ENCODE results near the gene TMTC4.

TMTC4 gene

DNA sequence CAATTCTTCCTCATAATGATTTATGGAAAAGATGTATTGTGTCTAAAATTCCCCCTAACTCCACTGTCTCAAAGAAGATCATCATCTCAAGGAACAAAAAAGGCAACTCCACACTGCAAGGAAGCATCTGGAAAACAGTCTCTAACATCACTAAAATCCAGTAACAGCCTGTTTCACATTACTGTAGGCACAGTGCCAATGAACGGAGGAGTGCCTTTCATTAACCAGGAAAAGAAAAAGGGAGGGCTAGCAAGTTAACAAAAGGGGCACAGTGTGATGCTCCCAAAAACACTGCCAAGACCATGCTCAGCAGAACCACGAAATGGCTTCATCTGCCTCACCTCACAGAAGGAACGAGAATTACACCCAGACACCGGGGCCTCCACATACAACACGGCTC is 8.5 kb downstream of the TMTC4 start:
- DNase-seq = no peak

DNA sequence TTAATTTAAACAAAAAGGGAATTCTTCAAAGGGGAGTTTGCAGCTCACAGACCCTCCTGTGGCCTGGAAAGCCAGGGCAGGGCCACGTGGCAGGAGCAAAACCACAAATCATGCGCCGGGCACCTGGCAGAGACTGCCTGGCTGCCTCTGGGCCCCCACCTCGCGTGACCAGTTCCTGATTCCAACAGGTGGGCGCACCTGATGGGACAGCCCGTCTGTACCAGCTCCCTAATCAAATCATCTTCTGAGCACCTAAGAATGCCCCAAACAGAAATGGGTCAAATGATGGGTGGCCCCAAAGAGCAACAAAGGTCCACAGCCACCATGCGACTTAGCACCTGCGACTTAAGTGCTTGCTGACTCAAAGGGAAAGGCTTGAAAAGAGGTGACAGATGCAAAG is 9.2 kb downstream of the TMTC4 start:
- DNase-seq = no peak

DNA sequence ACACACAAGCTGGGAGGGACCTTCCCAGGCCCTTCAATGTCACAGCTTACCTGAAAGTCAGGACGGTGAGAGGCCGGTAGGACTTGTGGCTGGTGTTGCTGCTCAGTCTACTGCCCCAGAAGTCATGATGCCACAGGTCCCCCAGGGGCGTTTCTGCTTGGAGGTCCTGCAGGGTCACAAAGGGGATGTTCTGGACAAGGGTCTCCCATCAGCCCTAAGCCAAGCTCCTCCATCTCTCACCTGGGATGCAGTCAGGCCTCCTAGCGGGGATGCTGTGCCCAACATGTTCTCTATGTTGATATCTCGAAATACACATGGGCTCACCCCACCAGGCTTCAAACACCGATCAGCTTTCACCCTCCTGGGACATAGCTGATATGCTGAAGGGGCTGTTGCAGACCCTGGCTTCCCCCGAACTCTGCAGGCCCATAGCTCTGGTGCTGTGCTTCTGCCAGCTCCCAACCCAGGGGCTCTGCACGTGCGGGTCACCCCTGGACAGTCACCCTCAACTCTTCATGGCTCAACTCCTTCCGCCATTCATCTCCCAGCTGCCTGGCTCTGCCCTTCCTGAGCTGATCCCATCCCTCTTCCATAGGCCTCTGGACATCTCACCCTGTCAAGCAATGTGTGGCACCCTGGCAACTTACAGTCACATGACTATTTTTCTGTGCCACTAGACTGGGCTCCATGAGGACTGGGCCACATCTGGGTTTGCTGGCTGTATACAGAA is 10.3 kb downstream of the TMTC4 start:
- DNase-seq = no peak

DNA sequence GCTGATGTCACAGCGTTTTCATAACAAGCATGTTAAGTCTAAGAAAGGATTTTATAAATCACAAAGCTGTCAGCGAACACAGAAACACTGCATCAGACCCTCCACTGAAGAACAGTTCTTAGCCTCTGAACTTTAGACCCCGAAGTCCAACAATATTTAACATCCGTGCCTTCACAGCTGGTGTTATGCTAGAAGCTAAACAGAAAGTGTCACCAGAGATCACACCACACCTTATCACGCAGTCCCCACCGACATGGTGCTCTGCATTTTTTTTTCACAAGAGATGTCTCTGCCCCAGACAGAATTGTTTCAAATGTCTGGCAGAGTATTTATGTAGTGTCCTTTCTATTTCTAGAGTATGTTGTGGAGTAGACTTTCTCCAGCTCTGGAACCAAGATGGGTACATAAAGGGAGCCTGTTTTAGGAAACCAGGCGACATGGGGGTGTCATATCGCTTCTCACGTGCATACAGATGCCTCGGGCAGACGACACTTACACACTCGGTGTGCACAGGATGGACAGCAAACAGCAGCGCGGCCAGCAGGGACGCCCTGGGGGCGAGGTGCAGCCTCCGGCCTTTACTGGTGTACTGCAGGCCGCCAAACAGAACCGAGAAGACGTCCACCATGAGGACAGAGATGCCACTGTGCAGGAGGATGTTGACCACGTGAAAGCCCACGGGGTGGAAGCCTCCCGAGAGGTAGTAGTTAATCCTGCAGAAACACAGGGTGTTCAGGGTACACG is 12.0 kb downstream of the TMTC4 start:
- DNase-seq = no peak

- DNase-seq = no peak
Observed at GRCh38 chr13:100660761-100661160, 13.8 kb downstream of the TMTC4 start.

- no peak for DNase-seq
Observed at GRCh38 chr13:100659578-100659977, 15.0 kb downstream of the TMTC4 start.

- no peak for DNase-seq
Observed at GRCh38 chr13:100658363-100658762, 16.2 kb downstream of the TMTC4 start.

- no peak for DNase-seq
Observed at GRCh38 chr13:100657881-100658315, 16.7 kb downstream of the TMTC4 start.

DNA sequence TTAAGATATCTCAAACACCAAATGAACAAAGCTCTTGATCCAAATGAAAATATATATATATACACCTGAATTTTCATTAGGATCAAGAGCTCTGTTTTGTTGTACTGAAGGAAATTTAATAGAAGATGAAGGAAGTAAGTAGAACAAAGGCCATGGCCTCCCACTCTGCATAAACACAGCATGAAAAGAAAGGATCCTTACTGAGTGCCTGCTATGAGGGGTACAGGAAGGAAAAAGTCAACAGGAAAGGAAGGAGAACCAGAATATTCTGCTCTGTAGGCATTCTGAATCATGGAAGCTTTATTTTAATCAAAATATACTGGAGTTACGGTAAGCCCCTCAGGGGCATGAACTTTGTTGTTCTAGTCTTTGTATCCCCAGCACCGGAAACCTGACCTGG is 22.1 kb downstream of the TMTC4 start:
- DNase-seq = no peak

DNA sequence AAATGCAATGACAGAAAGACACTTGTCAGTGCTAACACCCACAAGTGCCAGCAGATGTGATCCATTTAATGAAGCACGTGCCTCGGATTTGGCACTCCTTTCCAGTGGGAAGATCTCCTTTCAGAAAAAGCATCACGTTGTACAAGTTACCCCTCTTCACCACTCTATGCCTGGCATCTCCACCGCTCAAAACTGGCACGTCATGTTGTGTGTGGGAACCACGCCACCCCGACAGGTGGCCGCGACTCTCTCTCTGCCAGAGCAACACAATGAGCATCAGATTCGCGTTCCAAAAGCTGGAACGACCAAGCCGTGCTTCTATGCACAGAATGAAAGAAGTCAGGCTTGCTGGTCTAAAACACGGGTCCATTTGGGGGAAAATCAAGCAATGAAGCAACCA is 24.3 kb downstream of the TMTC4 start:
- peak; percentile 43 to 63 for DNase-seq

DNA sequence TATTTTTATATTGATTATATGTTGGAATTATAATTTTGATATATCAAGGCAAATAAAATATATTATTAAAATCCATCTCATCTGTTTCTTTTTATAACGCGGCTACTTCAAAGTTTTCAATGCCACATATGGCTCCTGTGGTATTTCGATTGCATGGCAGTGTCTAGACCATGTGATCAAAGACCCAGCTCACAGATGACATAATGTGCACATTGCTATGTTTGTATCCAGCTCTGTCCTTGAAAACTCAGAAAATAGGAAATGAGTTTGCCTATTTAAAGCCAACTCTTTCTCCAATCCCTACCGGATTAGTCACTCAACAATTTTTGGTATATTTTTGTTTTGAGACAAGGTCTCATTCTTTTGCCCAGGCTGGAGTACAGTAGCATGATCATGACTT is 26.2 kb downstream of the TMTC4 start:
- no peak for DNase-seq

GRCh38 chr13:100646871-100647270 is 27.7 kb downstream of the TMTC4 start:
- no peak for DNase-seq

DNA sequence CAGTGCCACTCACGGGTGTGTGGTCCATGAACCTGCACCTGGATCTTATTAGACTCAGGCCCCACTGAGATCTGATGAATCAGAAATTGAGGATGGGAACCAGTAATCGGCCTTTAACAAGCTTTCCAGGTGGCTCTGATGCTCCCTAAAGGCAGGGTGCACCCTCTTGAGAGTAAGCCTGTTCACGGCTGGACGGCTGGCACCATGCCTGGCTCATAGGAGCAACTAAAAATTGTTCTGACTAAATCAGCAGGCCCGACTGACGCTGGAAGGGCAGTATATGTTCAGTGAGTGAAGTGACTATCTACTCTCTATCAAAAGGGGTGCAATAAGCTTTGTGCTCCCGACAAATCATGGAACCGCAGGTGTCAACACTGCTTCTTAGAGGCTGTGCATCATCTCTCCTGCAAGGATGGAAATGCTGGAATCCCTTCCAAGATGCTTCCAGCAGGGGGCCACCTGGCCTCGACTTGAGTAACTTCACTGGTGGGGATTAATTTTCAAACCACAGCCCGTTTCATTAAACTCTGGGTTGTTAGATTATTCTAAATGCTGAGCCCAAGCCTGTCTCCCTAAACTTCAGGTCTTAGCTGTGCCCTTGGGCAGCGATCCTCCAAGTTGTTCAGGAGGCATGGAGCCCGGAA is 28.4 kb downstream of the TMTC4 start:
- peak; percentile 56 to 80 for DNase-seq

DNA sequence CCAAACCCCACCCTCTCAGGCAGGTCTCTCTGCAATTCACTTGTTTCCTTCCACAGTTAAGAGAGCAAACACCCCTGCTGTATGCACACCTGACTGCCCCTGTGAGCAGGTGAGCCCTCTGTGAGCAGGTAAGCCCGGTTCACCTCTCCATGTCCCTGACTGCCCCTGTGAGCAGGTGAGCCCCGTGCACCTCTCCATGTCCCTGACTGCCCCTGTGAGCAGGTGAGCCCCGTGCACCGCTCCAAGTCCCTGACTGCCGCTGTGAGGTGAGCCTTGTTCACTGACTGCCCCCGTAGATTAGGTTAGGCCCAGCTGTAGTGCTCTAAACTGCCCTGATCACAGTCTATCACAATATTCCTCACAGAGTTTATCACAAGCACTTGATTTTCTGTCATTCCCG is 29.2 kb downstream of the TMTC4 start:
- peak in 1 of 2 experiments; percentile 92 for DNase-seq

DNA sequence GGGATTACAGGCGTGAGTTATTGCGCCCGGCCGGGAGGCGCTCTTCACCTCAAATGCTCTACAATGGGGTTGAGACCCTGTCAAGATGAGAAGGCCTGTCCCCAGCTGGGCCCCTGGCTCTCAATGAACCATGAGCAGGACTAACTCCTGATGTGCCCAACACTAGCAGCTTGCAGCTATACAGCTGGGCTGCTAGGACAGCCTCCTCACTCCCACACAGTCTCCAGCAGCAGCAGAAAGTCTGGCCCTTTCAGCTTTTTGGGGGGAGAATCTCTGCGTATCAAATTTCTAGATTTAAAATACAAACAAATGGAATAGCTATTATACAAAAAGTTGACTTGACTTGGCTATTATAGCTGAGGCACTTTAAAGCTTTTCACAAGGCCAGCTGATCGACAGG is 30.2 kb downstream of the TMTC4 start:
- peak in 1 of 2 experiments; percentile 12 for DNase-seq

GRCh38 chr13:100637796-100638195 is 36.8 kb downstream of the TMTC4 start:
- no peak for DNase-seq

- DNase-seq = no peak
Observed at GRCh38 chr13:100637380-100637779, 37.2 kb downstream of the TMTC4 start.

- DNase-seq = peak in 1 of 2 experiments; percentile 4
Observed at GRCh38 chr13:100636441-100636840, 38.2 kb downstream of the TMTC4 start.

GRCh38 chr13:100636004-100636403 is 38.6 kb downstream of the TMTC4 start:
- DNase-seq = no peak

GRCh38 chr13:100634696-100635095 is 39.9 kb downstream of the TMTC4 start:
- DNase-seq = no peak

DNA sequence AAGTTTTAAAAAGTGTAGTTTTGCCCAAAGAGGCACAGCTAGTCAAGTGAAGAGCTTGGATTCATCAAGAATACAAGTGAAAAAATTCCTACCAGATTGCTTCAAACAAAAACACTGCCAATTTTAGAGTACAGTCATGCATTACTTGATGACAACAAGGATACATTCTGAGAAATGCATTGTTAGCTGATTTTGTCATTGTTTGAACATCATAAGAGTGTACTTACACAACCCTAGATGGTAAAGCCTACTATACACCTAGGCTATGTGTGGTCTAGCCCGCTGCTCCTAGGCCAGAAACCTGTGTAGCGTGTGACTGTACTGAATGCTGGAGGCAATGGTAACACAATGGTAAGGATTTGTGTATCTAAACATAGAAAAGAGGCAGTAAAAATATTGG is 41.1 kb downstream of the TMTC4 start:
- no peak for DNase-seq

GRCh38 chr13:100630555-100630954 is 44.0 kb downstream of the TMTC4 start:
- peak in 1 of 2 experiments; percentile 19 for DNase-seq

DNA sequence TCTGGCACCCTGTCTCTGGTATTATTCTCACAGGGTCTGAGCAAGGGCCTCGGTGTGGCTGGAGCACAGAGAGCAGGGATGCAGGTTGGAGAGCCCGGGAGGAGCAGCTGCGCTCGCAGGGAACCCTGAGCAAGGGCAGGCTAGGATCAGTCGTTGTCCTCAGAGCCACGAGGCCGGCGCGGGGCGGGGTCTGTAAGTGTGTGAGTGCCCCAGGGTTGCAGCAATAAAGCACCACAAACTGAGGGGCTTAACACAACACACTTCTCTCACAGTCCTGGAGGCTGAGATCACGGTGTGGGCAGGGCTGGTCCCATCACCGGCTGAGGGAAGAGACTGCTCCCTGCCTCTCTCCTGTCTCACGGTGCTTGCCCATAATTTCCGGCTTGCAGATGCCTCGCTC is 47.5 kb downstream of the TMTC4 start:
- DNase-seq = no peak

DNA sequence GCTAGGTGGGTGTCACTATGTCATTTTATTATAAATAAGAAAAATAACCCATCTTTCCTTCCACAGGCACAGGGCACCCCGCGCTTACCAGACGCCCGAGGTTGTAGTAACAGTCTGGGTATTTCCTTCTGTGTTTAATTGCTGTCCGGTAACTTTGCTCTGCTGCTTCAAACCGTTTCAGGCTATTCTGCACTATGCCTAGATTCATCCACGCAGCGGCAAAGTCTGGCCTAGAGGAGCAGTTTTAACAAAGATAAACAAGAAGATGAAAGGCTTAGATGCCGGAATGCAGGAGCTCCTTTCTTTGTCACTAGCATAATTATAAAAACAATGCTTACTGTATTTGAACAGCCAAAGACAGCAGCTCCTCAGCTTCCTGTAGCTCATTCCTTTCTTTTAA is 49.1 kb downstream of the TMTC4 start:
- DNase-seq = no peak
